Measurements from ENCODE around the gene CNKSR2. TPM values are rescaled to one million over a fixed set of nuclear protein-coding genes. Genes with fewer than 3 reads are reported as not detected.
"Not testable (repeated sequence)": the region's sequence is repeated elsewhere in the genome, so short reads cannot be mapped to it uniquely, and the experiment has no call there.

Gene CNKSR2
- total and polyA plus RNA-seq, 8 donors, result 0.58 to 33.8 (median 4.2) TPM

GRCh38 chrX:21528076-21528475 lies 153.9 kb downstream of the CNKSR2 start:
- TF ChIP-seq CTCF (IDR thresholded peaks at IDR 0.05), result no peak
- Histone ChIP-seq H3K9me3 (no peaks in the 10 kb centered on the region), H3K4me3 (no peak overlapping the region), H3K36me3 (no peaks in the 10 kb centered on the region), H3K27ac (no peak overlapping the region), H3K27me3 (no peaks in the 10 kb centered on the region), H3K4me1 (no peaks in the 10 kb centered on the region)
- DNase-seq, result peak in 1 of 2 donors; percentile 1
- intact Hi-C loops (cut with DNase I; ENCODE audit: low total_unique reads), result no loop called here

GRCh38 chrX:21529771-21530170 lies 155.6 kb downstream of the CNKSR2 start:
- no peaks in the 10 kb centered on the region for H3K9me3 ChIP-seq
- WGBS, 5 donors, result 66 to 89% (median 86%) methylated on average over 2 of the region's 2 CpGs
- H3K27me3 ChIP-seq, result no peaks in the 10 kb centered on the region
- H3K4me3 ChIP-seq, result no peak overlapping the region
- no peak overlapping the region for H3K27ac ChIP-seq
- DNase-seq, result no peak
- intact Hi-C loops (cut with DNase I; ENCODE audit: low total_unique reads), result no loop called here
- no peaks in the 10 kb centered on the region for H3K36me3 ChIP-seq
- no peak for TF ChIP-seq POLR2AphosphoS5 (IDR thresholded peaks at IDR 0.05)
- no peak for TF ChIP-seq EP300 (IDR thresholded peaks at IDR 0.05)
- no peaks in the 10 kb centered on the region for H3K4me1 ChIP-seq

GRCh38 chrX:21544642-21545041 lies 170.4 kb downstream of the CNKSR2 start:
- H3K36me3 ChIP-seq; H3K27ac ChIP-seq; DNase-seq; H3K9me3 ChIP-seq; H3K4me1 ChIP-seq; H3K4me3 ChIP-seq; H3K27me3 ChIP-seq; intact Hi-C loops (cut with DNase I; ENCODE audit: low total_unique reads): not testable (repeated sequence)
- 78 to 95% (median 93%) methylated on average over 9 to 10 of the region's 10 CpGs for WGBS, 5 donors

- Histone ChIP-seq H3K36me3 (no peaks in the 10 kb centered on the region), H3K27me3 (no peaks in the 10 kb centered on the region), H3K4me1 (no peaks in the 10 kb centered on the region), H3K4me3 (no peak overlapping the region), H3K9me3 (no peaks in the 10 kb centered on the region), H3K27ac (no peak overlapping the region)
- DNase-seq, result no peak
- no peak for TF ChIP-seq EP300 (IDR thresholded peaks at IDR 0.05)
- no peak for TF ChIP-seq POLR2A (IDR thresholded peaks at IDR 0.05)
- TF ChIP-seq POLR2AphosphoS5 (IDR thresholded peaks at IDR 0.05), result no peak
- TF ChIP-seq CTCF (IDR thresholded peaks at IDR 0.05), result no peak
- intact Hi-C loops (cut with DNase I; ENCODE audit: low total_unique reads), result no loop called here
- WGBS, 5 donors, result 29 to 65% (median 33%) methylated on average over 2 of the region's 2 CpGs
Observed at GRCh38 chrX:21559417-21559816, 185.2 kb downstream of the CNKSR2 start.

- DNase-seq, result no peak
- Histone ChIP-seq H3K36me3 (no peaks in the 10 kb centered on the region), H3K27me3 (no peaks in the 10 kb centered on the region), H3K4me1 (no peaks in the 10 kb centered on the region), H3K9me3 (peaks cover 0 to 2% (median under 1%) of the 10 kb centered on the region in 4 donors), H3K4me3 (no peak overlapping the region), H3K27ac (no peak overlapping the region)
- WGBS, 5 donors, result 74 to 92% (median 88%) methylated on average over 3 of the region's 3 CpGs
- intact Hi-C loops (cut with DNase I; ENCODE audit: low total_unique reads), result no loop called here
- TF ChIP-seq POLR2A (IDR thresholded peaks at IDR 0.05), result no peak
- no peak for TF ChIP-seq EP300 (IDR thresholded peaks at IDR 0.05)
- no peak for TF ChIP-seq CTCF (IDR thresholded peaks at IDR 0.05)
- TF ChIP-seq POLR2AphosphoS5 (IDR thresholded peaks at IDR 0.05), result no peak
Observed at GRCh38 chrX:21565025-21565424, 190.8 kb downstream of the CNKSR2 start.

- 74 to 95% (median 85%) methylated on average over 1 of the region's 1 CpG for WGBS, 5 donors
- intact Hi-C loops (cut with DNase I; ENCODE audit: low total_unique reads), result no loop called here
- H3K9me3 ChIP-seq, result peaks cover 0 to 36% (median 18%) of the 10 kb centered on the region in 4 donors
- TF ChIP-seq POLR2AphosphoS5 (IDR thresholded peaks at IDR 0.05), result no peak
- TF ChIP-seq CTCF (IDR thresholded peaks at IDR 0.05), result no peak
- TF ChIP-seq EP300 (IDR thresholded peaks at IDR 0.05), result no peak
- TF ChIP-seq POLR2A (IDR thresholded peaks at IDR 0.05), result no peak
- H3K4me3 ChIP-seq, result no peak overlapping the region
- no peaks in the 10 kb centered on the region for H3K4me1 ChIP-seq
- no peak for DNase-seq
- no peaks in the 10 kb centered on the region for H3K27me3 ChIP-seq
- H3K36me3 ChIP-seq, result peaks cover 0 to 8% (median 0%) of the 10 kb centered on the region in 4 donors
- H3K27ac ChIP-seq, result no peak overlapping the region
Observed at GRCh38 chrX:21574793-21575192, 200.6 kb downstream of the CNKSR2 start.
